ENCODE data around the gene R3HDM1. TPM values are rescaled to one million over a fixed set of nuclear protein-coding genes. Genes with fewer than 3 reads are reported as not detected.
"Not testable (repeated sequence)": the region's sequence is repeated elsewhere in the genome, so short reads cannot be mapped to it uniquely, and the experiment has no call there.

Gene R3HDM1
- total RNA-seq, 1 donor from 2014 or later = 60.4 TPM

- Mint-ChIP-seq H3K27ac (no peak overlapping the region), H3K4me3 (ENCODE audit: low read depth) (no peak overlapping the region), H3K4me1 (ENCODE audit: low read depth) (peaks cover 3% of the 10 kb centered on the region), H3K27me3 (no peaks in the 10 kb centered on the region), H3K9me3 (ENCODE audit: low read depth) (peaks cover 5% of the 10 kb centered on the region), H3K36me3 (ENCODE audit: insufficient read depth) (peaks cover 31% of the 10 kb centered on the region)
- no peak for DNase-seq (ENCODE audit: low spot score, unreplicated experiment)
- no peak for TF ChIP-seq CTCF (IDR thresholded peaks at IDR 0.05; ENCODE audit: unreplicated experiment)
These were observed 119.4 kb downstream of the R3HDM1 start for GRCh38 chr2:135650721-135651120.

GRCh38 chr2:135651717-135652116, 120.4 kb downstream of the R3HDM1 start:
- Mint-ChIP-seq H3K36me3 (ENCODE audit: insufficient read depth) (peaks cover 30% of the 10 kb centered on the region), H3K9me3 (ENCODE audit: low read depth) (peaks cover 5% of the 10 kb centered on the region), H3K27ac (no peak overlapping the region), H3K4me3 (ENCODE audit: low read depth) (no peak overlapping the region), H3K27me3 (no peaks in the 10 kb centered on the region), H3K4me1 (ENCODE audit: low read depth) (peaks cover 3% of the 10 kb centered on the region)
- no peak for TF ChIP-seq CTCF (IDR thresholded peaks at IDR 0.05; ENCODE audit: unreplicated experiment)
- DNase-seq (ENCODE audit: low spot score, unreplicated experiment) = no peak

GRCh38 chr2:135654239-135654638, 123.0 kb downstream of the R3HDM1 start:
- H3K4me1 Mint-ChIP-seq (ENCODE audit: low read depth); H3K27ac Mint-ChIP-seq; H3K27me3 Mint-ChIP-seq; H3K9me3 Mint-ChIP-seq (ENCODE audit: low read depth); DNase-seq (ENCODE audit: low spot score, unreplicated experiment); H3K4me3 Mint-ChIP-seq (ENCODE audit: low read depth): not testable (repeated sequence)
- peaks cover 25% of the 10 kb centered on the region for H3K36me3 Mint-ChIP-seq (ENCODE audit: insufficient read depth)

GRCh38 chr2:135657806-135658582, 126.7 kb downstream of the R3HDM1 start:
- Mint-ChIP-seq H3K4me3 (ENCODE audit: low read depth) (no peak overlapping the region), H3K27me3 (no peaks in the 10 kb centered on the region), H3K9me3 (ENCODE audit: low read depth) (peaks cover 5% of the 10 kb centered on the region), H3K27ac (no peak overlapping the region), H3K4me1 (ENCODE audit: low read depth) (no peaks in the 10 kb centered on the region), H3K36me3 (ENCODE audit: insufficient read depth) (peaks cover 25% of the 10 kb centered on the region)
- TF ChIP-seq CTCF (IDR thresholded peaks at IDR 0.05; ENCODE audit: unreplicated experiment) = no peak
- no peak for DNase-seq (ENCODE audit: low spot score, unreplicated experiment)

- Mint-ChIP-seq H3K4me1 (ENCODE audit: low read depth) (peaks cover under 1% of the 10 kb centered on the region), H3K4me3 (ENCODE audit: low read depth) (no peak overlapping the region), H3K9me3 (ENCODE audit: low read depth) (no peaks in the 10 kb centered on the region)
These were observed 130.8 kb downstream of the R3HDM1 start for GRCh38 chr2:135662088-135662487.

More at GRCh38 chr2:135662088-135662487, 130.8 kb downstream of the R3HDM1 start:
- TF ChIP-seq CTCF (IDR thresholded peaks at IDR 0.05; ENCODE audit: unreplicated experiment) = no peak
- no peak overlapping the region for H3K27ac Mint-ChIP-seq
- no peaks in the 10 kb centered on the region for H3K27me3 Mint-ChIP-seq
- DNase-seq (ENCODE audit: low spot score, unreplicated experiment) = no peak
- peaks cover 16% of the 10 kb centered on the region for H3K36me3 Mint-ChIP-seq (ENCODE audit: insufficient read depth)
